OCI-M1 (cell line): ENCODE data around the gene SLC6A12.

Source experiments
- DNase-seq: peaks from one replicate; lab custom pipeline; 2025; lab: John Stamatoyannopoulos, UW

The SLC6A12 gene

GRCh38 chr12:234891-235415 is 21.0 kb upstream of the SLC6A12 start:
- no peak for DNase-seq

- DNase-seq, result no peak
Observed at GRCh38 chr12:234019-234418, 20.1 kb upstream of the SLC6A12 start.

- no peak for DNase-seq
Observed at GRCh38 chr12:233615-233968, 19.6 kb upstream of the SLC6A12 start.

GRCh38 chr12:232731-233614 is 19.0 kb upstream of the SLC6A12 start:
- peak; percentile 91 for DNase-seq

GRCh38 chr12:230925-231671 is 17.1 kb upstream of the SLC6A12 start:
- no peak for DNase-seq

- no peak for DNase-seq
Observed at GRCh38 chr12:229441-230191, 15.7 kb upstream of the SLC6A12 start.

- no peak for DNase-seq
Observed at GRCh38 chr12:228846-229200, 14.9 kb upstream of the SLC6A12 start.

GRCh38 chr12:227923-228845 is 14.2 kb upstream of the SLC6A12 start:
- no peak for DNase-seq

- DNase-seq, result no peak
Observed at GRCh38 chr12:227286-227915, 13.4 kb upstream of the SLC6A12 start.

- DNase-seq, result no peak
Observed at GRCh38 chr12:226401-226800, 12.4 kb upstream of the SLC6A12 start.

GRCh38 chr12:225012-225411 is 11.1 kb upstream of the SLC6A12 start:
- no peak for DNase-seq

- DNase-seq, result no peak
Observed at GRCh38 chr12:224330-224729, 10.4 kb upstream of the SLC6A12 start.

GRCh38 chr12:223841-224240 is 9.9 kb upstream of the SLC6A12 start:
- DNase-seq, result no peak

- DNase-seq, result no peak
Observed at GRCh38 chr12:221736-222135, 7.8 kb upstream of the SLC6A12 start.

GRCh38 chr12:220946-221550 is 7.1 kb upstream of the SLC6A12 start:
- DNase-seq, result no peak

- DNase-seq, result no peak
Observed at GRCh38 chr12:220491-220890, 6.5 kb upstream of the SLC6A12 start.

GRCh38 chr12:219891-220352 is 6.0 kb upstream of the SLC6A12 start:
- peak; percentile 90 for DNase-seq

GRCh38 chr12:218728-219590 is 5.0 kb upstream of the SLC6A12 start:
- DNase-seq, result no peak

- no peak for DNase-seq
Observed at GRCh38 chr12:218221-218620, 4.3 kb upstream of the SLC6A12 start.
